OCI-LY7 (cell line): ENCODE measurements around the gene KIF12.

Experiments
- CTCF ChIP-seq: fragments of 200-600 bp; sonication (generic); conservative IDR thresholded peaks from 2 replicates; pipeline ENCODE4 v1.5.1; 2014; ENCODE audit warnings: mild to moderate bottlenecking, antibody characterized with exemption, low read length, moderate library complexity, mixed read lengths
- EZH2phosphoT487 ChIP-seq: fragments of 200-600 bp; sonication (generic); IDR thresholded peaks from 2 replicates; pipeline ENCODE4 v1.6.1; 2018; ENCODE audit warnings: low read depth, borderline replicate concordance, mild to moderate bottlenecking, mixed run types, antibody characterized with exemption, low read length, moderate library complexity, mixed read lengths

GRCh38 chr9:114065304-114065703, 33.8 kb downstream of the KIF12 start:
- TF ChIP-seq CTCF (no peak), EZH2phosphoT487 (no peak)
